Measurements from ENCODE around the gene ORM2.
"Not testable (repeated sequence)": the region's sequence is repeated elsewhere in the genome, so short reads cannot be mapped to it uniquely, and the experiment has no call there.

The ORM2 gene

GRCh38 chr9:114314881-114315722, 14.6 kb upstream of the ORM2 start:
- DNase-seq = no peak

- no peak for DNase-seq
Measured at GRCh38 chr9:114315723-114316363, 13.8 kb upstream of the ORM2 start.

DNA sequence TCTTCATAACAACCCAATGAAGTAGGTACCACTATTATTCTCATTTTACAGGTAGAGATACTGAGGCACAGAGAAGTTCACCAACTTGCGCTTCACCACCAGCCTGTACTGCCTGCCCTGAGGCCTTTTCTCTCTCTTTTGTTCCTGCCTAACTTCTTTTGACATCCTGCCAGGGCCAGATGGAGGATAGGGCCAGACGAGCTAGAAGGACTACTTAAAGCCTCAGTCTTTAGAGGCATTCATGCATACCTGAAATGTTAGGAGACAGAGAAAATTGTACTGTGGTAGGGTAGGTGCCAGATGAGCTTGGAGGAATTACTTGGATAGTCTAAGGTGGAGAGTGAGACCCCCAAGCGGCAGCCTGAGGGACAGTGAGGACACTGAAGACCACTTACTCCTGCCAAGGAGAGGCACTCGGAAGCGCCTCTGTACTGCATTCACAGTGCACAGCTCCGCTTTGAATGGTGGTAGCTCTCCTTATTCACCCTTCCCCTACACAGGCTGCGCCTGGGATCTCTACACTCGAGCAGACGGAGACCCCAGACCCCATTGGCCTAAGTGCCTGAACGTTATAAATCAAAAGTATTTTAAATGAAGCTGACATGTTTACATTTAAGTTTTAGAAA, 13.0 kb upstream of the ORM2 start:
- DNase-seq = no peak

- no peak for DNase-seq
Measured at GRCh38 chr9:114317665-114318357, 11.9 kb upstream of the ORM2 start.

GRCh38 chr9:114318416-114318815, 11.3 kb upstream of the ORM2 start:
- DNase-seq = no peak

DNA sequence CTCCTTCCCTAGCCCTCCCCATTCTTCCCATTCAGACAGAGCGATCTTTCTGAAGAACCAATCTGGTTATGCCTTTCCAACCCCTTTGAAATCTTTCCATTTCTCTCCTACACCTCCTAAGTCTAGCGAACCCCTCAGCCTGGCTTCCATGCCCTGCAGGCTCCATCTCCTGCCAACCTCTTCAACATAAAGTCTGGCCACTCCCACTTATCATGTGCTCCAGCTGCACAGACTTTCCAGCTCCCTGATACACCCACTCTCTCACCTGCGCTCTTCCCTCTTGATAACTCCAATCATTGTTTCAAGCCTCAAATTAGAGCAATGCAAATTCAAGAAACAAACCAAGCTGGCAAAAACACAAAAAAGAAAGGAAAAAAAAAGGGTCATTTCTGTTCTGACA, 10.5 kb upstream of the ORM2 start:
- no peak for DNase-seq

DNA sequence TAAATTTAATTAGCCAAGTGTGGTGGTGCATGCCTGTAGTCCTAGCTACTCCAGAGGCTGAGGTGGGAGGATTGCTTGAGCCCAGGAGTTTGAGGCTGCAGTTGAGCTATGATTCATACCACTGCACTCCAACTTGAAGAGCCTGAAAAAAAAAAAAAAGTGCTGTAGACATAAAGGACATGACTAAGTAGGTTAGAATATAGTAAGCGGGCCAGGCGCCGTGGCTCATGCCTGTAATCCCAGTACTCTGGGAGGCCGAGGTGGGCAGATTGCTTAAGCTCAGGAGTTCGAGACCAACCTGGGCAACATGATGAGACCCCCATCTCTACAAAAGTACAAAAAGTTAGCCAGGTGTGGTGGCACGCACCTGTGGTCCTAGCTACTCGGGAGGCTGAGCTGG, 9.0 kb upstream of the ORM2 start:
- DNase-seq = not testable (repeated sequence)

GRCh38 chr9:114321759-114322158, 7.9 kb upstream of the ORM2 start:
- no peak for DNase-seq

GRCh38 chr9:114322160-114322818, 7.4 kb upstream of the ORM2 start:
- not testable (repeated sequence) for DNase-seq

DNA sequence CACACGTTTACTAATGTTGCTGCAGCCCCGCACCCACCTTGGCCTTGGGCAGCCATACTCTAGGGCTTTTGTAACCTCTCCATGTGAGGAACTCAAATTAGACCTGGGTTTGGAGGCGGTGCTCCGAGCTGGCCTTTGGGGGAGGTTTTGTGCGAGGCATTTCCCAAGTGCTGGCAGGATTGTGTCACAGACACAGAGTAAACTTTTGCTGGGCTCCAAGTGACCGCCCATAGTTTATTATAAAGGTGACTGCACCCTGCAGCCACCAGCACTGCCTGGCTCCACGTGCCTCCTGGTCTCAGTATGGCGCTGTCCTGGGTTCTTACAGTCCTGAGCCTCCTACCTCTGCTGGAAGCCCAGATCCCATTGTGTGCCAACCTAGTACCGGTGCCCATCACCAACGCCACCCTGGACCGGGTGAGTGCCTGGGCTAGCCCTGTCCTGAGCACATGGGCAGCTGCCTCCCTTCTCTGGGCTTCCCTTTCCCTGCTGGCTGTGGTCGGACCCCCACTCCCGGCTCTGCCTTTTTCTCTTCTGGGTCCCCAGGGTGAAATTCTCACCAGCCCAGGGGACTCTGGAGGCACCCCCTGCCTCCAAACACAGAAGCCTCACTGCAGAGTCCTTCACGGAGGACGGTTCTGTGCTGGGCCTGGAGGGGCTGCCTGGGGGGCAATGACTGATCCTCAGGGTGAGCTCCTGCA, 6.7 kb upstream of the ORM2 start, which contains the start of gene ORM1:
Gene ORM1, plus strand, starts transcription at position 268 of the 701 bp plus-strand sequence. Its CDS starts 36 bp downstream, at position 304.
- DNase-seq = not testable (repeated sequence)

GRCh38 chr9:114323849-114324248, 5.8 kb upstream of the ORM2 start:
- not testable (repeated sequence) for DNase-seq

DNA sequence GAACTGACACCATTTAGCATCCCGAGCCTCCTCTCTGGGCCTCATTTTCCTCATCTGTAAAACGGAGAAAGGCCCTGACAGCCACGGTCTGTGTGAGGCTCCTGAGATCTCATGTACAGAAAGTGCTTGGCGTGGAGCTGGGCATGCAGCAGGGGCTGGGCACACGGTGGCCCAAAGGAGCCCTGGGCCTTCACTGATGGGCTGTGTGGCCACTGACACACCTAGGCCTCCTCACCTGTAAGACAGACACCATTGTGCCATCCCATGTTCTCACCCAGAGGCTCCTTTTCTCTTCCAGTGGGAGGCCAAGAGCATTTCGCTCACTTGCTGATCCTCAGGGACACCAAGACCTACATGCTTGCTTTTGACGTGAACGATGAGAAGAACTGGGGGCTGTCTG, 5.2 kb upstream of the ORM2 start:
- DNase-seq = no peak

GRCh38 chr9:114324965-114325364, 4.7 kb upstream of the ORM2 start:
- DNase-seq = not testable (repeated sequence)

- DNase-seq = not testable (repeated sequence)
Measured at GRCh38 chr9:114325684-114326254, 3.9 kb upstream of the ORM2 start.

DNA sequence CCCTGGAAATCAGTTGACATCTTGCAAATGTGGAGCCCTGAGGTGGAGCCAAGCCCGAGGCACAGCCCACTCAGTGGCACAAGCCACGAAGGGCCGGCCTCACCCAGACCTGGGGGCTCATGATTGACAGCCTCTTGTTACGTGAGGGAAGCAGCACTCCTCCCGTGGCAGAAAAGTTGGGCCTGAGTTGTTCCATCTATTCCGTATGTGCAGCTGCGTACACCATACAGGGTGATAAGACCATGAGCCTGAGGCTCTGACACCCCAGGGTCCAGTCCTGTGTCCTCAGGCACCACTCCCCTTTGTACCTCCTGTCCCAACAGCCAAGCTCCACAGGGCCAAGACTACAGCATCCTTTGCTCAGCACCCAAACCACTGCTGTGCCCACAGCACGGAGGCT, 1.9 kb upstream of the ORM2 start:
- no peak for DNase-seq

DNA sequence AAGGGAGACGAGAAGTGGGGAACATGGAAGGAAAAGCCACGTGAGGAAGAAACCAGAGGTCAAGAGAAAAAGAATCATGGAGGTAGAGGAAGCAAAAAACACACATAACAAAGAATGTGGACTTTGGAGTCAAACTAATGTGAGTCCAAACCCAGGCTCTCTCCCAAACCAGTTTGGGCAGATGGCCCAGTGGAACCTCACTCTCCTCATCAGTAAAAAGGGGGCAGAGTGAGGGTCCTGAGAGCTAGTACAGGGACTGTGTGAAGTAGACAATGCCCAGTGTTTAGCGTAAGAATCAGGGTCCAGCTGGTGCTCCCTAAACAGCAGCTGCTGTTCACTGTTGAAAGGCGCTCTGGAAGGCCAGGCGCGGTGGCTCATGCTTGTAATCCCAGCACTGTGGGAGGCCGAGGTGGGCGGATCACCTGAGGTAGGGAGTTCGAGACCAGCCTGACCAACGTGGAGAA, 1.3 kb upstream of the ORM2 start:
- not testable (repeated sequence) for DNase-seq

GRCh38 chr9:114328937-114329624, 588 bp upstream of the ORM2 start:
- not testable (repeated sequence) for DNase-seq

DNA sequence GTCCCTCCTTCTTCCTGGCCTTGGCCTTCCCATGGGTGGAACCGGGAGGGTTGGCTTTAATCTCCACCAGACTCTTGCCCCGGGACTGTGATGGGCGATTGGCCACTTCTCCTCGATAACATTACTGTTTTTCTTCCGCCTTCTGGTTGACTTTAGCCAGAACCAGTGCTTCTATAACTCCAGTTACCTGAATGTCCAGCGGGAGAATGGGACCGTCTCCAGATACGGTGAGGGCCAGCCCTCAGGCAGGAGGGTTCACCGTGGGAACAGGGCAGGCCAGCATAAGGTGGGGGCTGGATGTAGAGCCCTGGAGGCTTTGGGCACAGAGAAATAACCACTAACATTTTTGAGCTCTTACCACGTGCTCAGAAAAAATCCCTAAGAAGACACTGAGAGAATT, 967 bp downstream of the ORM2 start:
- DNase-seq = no peak

- DNase-seq = not testable (repeated sequence)
Measured at GRCh38 chr9:114331229-114332195, 1.8 kb downstream of the ORM2 start.

Measured in NCI-H2081 treated with DMSO at 0.1 percent for 48 hours (cell line).